SH-SY5Y (cell line): Measurements from ENCODE around the gene OR2T10.
"Not testable (repeated sequence)": the region's sequence is repeated elsewhere in the genome, so short reads cannot be mapped to it uniquely, and the experiment has no call there.

Source experiments
- GATA2 ChIP-seq: IDR thresholded peaks from 2 replicates; pipeline ENCODE4 v1.6.1; 2011; ENCODE audit warnings: mild to moderate bottlenecking, low read depth, low read length
- GATA3 ChIP-seq: IDR thresholded peaks from 2 replicates; pipeline ENCODE4 v1.6.1; 2011; ENCODE audit warnings: low read depth, mild to moderate bottlenecking, low read length, moderate library complexity

The OR2T10 gene, protein sequence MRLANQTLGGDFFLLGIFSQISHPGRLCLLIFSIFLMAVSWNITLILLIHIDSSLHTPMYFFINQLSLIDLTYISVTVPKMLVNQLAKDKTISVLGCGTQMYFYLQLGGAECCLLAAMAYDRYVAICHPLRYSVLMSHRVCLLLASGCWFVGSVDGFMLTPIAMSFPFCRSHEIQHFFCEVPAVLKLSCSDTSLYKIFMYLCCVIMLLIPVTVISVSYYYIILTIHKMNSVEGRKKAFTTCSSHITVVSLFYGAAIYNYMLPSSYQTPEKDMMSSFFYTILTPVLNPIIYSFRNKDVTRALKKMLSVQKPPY

DNA sequence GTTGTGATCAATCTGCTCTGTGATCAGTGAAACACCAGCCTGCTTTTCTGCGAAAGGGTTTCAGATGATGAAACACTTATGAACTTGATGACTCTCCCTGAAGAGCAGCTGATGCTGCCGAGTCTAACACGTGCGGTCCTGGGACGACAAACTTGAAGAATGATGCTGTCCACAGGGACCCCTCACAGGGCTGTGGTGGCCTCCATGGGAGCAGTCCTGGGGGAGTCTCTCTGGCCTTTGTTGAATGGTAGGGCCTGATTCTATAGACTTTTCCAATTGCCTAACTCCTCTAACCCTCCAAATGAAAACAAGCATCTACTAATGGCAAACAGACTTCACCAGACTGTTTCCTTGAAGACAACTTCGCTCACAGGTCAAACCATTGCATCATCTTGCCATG lies at the start of gene OR2T10:
TSS of gene OR2T10 (minus strand) at position 112 of the 400 bp plus-strand sequence. CDS start 3,932 bp downstream, outside the sequence.
- TF ChIP-seq GATA3 = no peak
- TF ChIP-seq GATA2 = no peak

DNA sequence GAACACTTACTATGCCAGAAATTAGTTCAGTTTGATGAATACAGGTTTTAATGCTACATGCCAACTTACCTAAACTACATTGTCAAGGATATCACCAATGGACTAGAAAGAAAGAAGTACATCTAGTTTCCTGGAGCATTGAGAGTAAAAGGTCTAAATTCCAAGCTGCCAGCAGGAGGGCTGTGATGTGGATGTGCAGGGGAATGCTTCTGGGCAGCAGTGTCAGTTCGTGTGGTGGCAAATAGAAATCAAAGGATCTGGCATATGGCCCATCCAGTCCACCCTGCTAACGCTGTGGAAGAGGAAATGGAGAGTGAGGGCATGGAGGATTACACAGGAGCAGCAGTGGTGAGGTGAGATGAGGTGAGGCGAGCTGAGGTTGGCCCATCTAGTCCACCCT lies 47.7 kb upstream of the OR2T10 start, which contains the start of gene OR2T35:
TSS of gene OR2T35 (minus strand) at position 101 of the 400 bp plus-strand sequence. CDS start 6,020 bp downstream, outside the sequence.
- not testable (repeated sequence) for TF ChIP-seq GATA2, GATA3

DNA sequence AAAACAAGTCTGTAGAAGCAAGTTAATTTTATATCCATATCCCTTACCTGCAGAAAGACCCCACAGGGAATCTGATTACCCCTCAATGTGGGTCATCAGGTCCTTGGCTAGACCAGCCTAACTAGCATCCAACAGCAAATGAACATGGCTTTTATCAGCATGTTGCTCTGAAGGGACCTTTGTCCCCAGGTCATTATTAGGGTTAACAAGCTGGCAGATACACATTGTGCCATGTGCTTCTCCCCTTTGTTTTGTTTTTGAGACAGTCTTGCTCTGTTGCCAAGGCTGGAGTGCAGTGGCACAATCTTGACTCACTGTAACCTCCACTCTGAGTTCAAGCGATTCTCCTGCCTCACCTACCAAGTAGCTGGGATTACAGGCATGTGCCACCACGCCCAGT lies 37.5 kb upstream of the OR2T10 start, which contains the start of gene OR2T11:
TSS of gene OR2T11 (minus strand) at position 101 of the 400 bp plus-strand sequence. CDS start 7,963 bp downstream, outside the sequence.
- not testable (repeated sequence) for TF ChIP-seq GATA2, GATA3

DNA sequence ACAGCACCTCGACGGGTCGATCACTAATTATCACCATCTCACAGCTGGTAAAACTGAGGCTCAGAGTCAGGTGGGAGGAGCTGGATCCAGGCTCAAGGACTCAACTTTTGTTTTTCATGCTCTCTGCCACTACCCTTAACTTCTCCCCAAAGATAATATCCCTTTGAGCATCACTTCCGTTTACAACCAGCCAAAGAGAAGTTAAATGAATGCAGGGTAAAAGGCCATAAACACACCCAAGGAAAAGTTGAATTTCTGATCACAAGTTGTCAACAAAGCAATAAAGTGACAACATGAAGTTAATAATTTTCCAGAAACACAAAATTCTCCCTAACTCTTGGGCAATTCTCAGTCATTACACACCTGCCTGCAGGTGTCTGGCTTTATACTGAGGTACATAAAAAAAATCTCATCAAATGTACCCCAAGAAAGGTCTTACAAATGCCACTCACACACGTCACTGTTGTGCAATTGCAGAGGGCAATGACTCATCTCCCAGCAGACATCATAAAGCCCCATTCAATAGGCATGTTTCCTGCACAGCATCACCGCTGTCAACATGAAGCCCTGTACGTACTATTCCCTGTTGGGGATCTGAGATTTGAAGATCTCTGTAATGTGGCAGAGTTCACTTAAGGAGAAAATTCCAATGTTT lies 34.0 kb upstream of the OR2T10 start:
- TF ChIP-seq GATA3 (no peak), GATA2 (no peak)

DNA sequence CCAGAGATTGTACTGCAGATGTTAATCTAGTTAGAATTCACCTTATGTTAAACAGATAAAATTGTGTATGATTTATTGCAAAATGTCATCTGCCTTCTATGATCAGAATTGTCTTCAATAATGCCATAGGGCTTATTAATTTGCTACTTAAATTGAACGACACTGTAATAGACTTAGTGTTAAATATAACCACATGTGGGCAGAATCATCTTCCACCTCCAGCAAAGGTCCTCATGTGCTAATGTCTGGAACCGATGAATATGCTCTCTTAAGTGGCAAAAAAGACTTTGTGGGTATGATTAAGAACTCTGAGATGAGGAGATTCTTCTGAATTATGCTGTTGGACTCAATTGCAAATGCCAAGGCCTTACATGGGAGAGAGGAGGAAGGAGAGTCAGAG lies 33.1 kb upstream of the OR2T10 start:
- TF ChIP-seq GATA3 (no peak), GATA2 (no peak)

DNA sequence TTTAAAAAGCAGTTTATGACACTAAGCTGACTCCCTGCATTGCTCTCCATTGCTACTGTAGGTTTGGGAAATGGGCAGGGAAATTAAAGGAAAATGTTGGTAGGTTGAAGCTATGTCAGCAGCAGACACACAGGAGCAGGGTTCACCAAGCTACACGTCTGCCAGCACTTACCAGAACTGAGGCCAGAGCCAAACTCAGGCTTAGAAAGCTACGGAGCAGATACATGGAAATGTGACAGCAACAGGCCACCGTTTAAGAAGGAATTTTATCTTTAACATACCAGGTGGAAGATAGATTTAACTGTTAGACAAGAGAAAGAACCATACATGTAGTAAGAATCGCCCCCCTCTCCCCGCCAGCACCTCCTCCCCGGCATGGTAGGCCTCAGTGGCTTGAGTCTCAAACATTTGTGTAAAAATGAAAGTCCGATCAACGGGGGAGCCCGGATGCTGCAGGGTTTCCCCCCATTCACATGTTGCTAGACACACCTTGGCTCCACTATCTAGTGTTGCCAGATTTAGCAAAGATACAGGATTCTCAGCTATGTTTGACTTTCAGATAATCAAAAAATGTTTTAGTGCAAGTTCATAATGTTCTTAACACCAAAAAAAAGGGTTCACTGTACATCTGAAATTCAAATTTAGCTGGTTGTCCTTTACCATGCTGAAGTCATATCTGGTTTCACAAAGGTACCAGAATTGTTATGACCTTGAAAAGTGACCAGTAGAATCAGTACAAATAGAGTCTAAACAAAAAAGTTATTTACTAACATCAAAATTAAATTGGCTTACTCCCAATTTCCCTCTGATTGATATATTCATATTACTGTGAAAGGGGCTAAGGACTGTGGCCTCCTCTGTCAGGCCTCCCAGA lies 30.7 kb upstream of the OR2T10 start:
- TF ChIP-seq GATA3 (no peak), GATA2 (no peak)

DNA sequence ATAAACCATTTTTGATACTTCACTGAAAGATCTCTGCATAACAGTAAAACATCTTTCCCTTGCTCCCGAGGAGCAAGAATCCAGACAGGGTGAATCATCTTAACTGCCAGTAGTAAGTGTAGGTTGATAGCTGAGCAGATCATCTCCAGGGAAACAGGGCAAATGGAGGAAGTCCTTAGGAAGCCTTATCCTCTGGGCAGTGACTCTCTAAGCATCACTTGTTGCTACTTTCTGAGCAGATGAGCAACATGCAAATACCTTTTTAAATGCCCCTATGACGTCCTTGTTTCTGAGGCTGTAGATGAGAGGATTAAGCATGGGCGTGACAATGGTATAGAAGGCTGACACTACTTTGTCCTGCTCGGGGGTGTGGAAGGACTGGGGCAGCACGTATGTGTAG lies 28.5 kb upstream of the OR2T10 start:
- TF ChIP-seq GATA2 = no peak
- TF ChIP-seq GATA3 = no peak

DNA sequence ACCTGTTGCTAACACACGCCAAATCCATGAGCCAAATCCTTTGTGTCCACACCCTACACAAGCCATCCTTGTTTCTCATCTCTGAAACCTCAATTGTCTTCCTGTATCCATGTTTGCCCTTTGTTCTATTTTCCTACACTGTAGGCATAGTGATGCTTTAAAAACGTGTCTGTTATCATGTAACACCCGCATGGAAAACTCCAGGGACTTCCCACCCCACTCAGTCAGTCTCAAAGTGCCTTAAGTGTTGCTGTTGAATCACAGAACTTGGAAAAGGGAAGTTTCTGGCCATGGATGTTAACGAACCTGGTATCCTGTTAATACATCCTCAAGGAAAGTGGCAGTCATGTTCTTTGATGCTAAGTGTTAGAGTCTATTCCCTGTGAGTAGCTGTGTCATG lies 27.7 kb upstream of the OR2T10 start:
- TF ChIP-seq GATA3 (no peak), GATA2 (no peak)

DNA sequence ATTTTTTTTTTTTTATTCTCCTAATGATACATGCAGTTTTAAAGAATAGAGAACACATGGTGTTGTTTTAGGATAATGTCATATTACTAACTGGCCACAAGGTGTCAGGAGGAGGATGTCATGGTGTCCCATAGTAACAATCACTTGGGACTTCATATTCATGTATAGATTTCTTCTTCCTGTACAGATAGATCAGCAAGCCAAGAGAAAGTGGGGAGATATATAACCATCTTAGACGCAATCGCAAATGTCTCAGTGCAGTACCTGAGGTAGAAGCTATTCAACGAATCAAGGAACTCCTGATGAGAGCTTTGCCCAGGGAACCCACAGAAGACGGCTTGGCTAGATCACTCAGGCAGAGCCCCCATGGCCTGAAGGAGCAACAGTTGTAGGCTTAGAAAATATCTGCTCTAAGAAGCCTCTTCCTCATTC lies 25.1 kb upstream of the OR2T10 start:
- TF ChIP-seq GATA2 (no peak), GATA3 (no peak)

DNA sequence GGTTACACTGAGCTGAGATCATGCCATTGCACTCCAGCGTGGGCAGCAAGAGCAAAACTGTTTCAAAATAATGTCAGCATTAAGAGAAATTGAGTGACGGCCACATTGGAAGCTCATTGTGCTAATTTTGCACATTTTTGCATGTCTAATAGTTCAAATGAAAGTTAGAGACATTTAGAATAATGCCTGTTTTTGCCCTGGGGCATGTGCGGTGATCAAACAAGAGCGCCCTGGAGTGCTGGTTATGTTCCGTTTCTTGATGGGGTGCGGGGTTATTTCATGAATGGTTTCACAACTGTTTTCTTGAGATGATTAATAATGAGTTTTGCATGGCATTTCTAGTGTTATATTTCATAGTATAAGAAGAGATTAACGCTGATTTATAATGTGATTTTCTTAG lies 24.3 kb upstream of the OR2T10 start:
- no peak for TF ChIP-seq GATA2

DNA sequence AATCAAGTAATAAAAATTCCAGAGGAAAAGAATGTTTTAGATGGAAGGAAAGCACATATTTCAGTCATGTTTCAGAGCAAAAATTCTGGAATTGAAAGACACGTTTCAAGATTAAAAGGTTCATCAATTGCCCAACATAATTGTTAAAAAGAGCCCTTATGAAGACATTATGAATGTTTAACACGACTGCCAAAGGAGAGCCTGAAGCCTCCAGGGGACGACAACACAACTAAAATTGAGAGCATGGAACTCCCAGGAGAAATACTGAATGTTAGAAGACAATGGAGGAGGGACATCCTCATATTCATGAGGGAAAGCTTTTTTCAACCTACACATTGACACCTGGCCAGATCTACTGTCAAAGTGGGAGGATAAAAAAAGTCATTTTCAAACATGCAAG lies 21.4 kb upstream of the OR2T10 start:
- TF ChIP-seq GATA3 (no peak), GATA2 (no peak)

DNA sequence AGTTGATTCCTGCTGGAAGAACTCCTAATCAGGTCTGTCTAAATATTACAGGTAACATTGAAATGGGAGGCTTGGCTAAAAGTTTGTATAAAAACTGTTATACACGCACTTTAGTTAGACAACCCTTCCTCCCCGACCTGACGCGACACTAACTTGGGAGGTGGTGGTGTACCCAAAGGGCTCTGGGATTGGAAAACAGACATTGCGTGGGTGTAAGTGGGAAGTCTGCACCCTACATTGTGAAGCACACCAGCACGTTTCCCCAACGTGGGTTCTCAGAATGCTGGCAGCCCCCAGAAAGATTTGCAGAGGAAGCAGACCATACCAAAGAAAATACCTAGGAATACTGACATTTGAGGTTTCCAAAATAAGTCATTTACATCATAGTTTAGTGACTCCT lies 20.6 kb upstream of the OR2T10 start:
- TF ChIP-seq GATA2 (no peak), GATA3 (no peak)

DNA sequence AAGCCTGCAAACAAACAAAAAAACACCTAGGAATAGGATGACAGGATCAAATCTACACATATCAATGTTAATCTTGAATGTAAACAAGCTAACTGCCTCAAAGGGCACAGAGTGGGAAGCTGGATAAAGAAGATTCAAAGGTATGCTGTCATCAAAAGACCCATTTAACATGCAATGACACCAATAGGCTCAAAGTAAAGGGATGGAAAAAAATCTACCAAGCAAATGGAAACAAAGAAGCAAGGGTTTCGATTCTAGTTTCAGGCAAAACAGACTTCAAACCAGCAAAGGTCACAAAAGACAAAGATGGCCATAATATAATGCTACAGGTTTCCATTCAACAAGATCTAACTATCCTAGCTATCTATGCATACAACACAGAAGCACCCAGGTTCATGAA lies 16.2 kb upstream of the OR2T10 start:
- TF ChIP-seq GATA2 (no peak), GATA3 (no peak)

DNA sequence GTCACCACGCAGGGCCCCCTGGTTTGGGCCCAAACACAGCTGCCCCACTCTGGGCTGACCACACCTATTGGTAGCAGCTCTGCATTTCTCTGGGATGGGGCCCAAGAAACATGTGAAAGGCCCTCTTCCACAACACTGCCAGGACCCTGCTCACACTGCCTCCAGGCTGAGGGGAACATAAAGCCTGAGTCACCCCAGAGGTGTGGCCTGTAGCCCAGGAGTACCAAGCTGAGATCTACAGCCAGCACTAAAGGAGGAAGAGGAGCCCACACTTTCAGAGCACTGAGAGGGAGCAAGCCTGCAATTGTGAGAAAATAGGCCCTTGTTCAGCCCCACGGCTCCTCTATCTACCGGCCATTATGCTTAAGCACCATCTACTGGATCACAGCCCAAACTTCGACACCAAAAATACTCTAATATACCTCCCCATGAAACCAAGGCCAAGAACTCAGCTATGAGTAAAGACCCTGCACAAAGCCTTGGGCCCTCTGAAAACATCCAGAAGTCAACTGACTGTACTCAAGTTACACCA lies 14.4 kb upstream of the OR2T10 start:
- TF ChIP-seq GATA3 = no peak
- no peak for TF ChIP-seq GATA2
